NCI-H510A treated with DMSO at 0.1 percent for 48 hours (cell line): ENCODE measurements around the gene DNAJA2.
"Not testable (repeated sequence)": the region's sequence is repeated elsewhere in the genome, so short reads cannot be mapped to it uniquely, and the experiment has no call there.

Experiments
- DNase-seq: peaks from one replicate; lab custom pipeline; 2025; lab: John Stamatoyannopoulos, UW

Gene DNAJA2

GRCh38 chr16:46975165-46975564 lies 1.7 kb upstream of the DNAJA2 start:
- no peak for DNase-seq

GRCh38 chr16:46974352-46974751 lies 878 bp upstream of the DNAJA2 start:
- peak; percentile 72 for DNase-seq

- peak; percentile 80 for DNase-seq
Observed at GRCh38 chr16:46973996-46974324, 486 bp upstream of the DNAJA2 start.

GRCh38 chr16:46972429-46973206 lies 856 bp downstream of the DNAJA2 start:
- peak; percentile 52 for DNase-seq

- no peak for DNase-seq
Observed at GRCh38 chr16:46971271-46971670, 2.2 kb downstream of the DNAJA2 start.

GRCh38 chr16:46970089-46970488 lies 3.4 kb downstream of the DNAJA2 start:
- no peak for DNase-seq

- DNase-seq, result no peak
Observed at GRCh38 chr16:46968063-46968435, 5.4 kb downstream of the DNAJA2 start.

GRCh38 chr16:46962629-46963028 lies 10.8 kb downstream of the DNAJA2 start:
- DNase-seq, result no peak

- no peak for DNase-seq
Observed at GRCh38 chr16:46961373-46962353, 11.8 kb downstream of the DNAJA2 start.

GRCh38 chr16:46954562-46954961 lies 18.9 kb downstream of the DNAJA2 start:
- no peak for DNase-seq

GRCh38 chr16:46950009-46950408 lies 23.5 kb downstream of the DNAJA2 start:
- DNase-seq, result no peak

GRCh38 chr16:46949241-46949892 lies 24.1 kb downstream of the DNAJA2 start:
- DNase-seq, result no peak

- no peak for DNase-seq
Observed at GRCh38 chr16:46948548-46949166, 24.8 kb downstream of the DNAJA2 start.

- DNase-seq, result peak; percentile 21
Observed at GRCh38 chr16:46947900-46948547, 25.4 kb downstream of the DNAJA2 start.

GRCh38 chr16:46944713-46945112 lies 28.8 kb downstream of the DNAJA2 start:
- not testable (repeated sequence) for DNase-seq

GRCh38 chr16:46937536-46937935 lies 35.9 kb downstream of the DNAJA2 start:
- DNase-seq, result no peak

- DNase-seq, result no peak
Observed at GRCh38 chr16:46932802-46933201, 40.7 kb downstream of the DNAJA2 start.

- DNase-seq, result no peak
Observed at GRCh38 chr16:46930861-46931260, 42.6 kb downstream of the DNAJA2 start.

- DNase-seq, result peak; percentile 61
Observed at GRCh38 chr16:46929378-46930332, 43.8 kb downstream of the DNAJA2 start.

- DNase-seq, result no peak
Observed at GRCh38 chr16:46928811-46929210, 44.7 kb downstream of the DNAJA2 start.
